Measurements from ENCODE around the gene GPR78.

Gene GPR78, protein sequence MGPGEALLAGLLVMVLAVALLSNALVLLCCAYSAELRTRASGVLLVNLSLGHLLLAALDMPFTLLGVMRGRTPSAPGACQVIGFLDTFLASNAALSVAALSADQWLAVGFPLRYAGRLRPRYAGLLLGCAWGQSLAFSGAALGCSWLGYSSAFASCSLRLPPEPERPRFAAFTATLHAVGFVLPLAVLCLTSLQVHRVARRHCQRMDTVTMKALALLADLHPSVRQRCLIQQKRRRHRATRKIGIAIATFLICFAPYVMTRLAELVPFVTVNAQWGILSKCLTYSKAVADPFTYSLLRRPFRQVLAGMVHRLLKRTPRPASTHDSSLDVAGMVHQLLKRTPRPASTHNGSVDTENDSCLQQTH

DNA sequence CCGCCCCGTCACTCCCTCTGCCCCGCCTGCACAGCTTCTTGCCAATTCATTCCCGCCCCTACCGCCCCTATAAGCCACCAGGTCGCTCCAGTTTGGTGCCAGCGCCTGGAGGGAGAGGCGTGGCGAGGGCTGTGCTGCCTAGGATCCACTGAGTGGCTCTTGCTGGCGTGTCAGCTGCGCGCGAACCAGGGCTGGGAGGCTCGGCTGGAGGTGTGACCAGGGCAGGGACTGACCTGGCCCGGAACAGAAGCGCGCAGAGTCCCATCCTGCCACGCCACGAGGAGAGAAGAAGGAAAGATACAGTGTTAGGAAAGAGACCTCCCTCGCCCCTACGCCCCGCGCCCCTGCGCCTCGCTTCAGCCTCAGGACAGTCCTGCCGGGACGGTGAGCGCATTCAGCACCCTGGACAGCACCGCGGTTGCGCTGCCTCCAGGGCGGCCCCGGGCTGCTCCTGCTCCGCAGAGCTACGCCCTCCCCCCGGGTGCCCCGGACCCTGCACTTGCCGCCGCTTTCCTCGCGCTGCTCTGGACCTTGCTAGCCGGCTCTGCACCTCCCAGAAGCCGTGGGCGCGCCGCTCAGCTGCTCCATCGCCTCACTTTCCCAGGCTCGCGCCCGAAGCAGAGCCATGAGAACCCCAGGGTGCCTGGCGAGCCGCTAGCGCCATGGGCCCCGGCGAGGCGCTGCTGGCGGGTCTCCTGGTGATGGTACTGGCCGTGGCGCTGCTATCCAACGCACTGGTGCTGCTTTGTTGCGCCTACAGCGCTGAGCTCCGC lies at the start of gene GPR78:
TSS of gene GPR78 (plus strand) at position 72 of the 773 bp plus-strand sequence. CDS start at position 663, 591 bp downstream.
- Mint-ChIP-seq H3K9me3 (peaks cover 3% of the 10 kb centered on the region), H3K27me3 (ENCODE audit: low read depth) (peaks cover 79% of the 10 kb centered on the region), H3K4me3 (no peak within 1 kb of the TSS), H3K4me1 (peaks cover 11% of the 10 kb centered on the region), H3K36me3 (ENCODE audit: low read depth) (no peaks in the 10 kb centered on the region), H3K27ac (no peak within 1 kb of the TSS)
- TF ChIP-seq, protein P1, sequence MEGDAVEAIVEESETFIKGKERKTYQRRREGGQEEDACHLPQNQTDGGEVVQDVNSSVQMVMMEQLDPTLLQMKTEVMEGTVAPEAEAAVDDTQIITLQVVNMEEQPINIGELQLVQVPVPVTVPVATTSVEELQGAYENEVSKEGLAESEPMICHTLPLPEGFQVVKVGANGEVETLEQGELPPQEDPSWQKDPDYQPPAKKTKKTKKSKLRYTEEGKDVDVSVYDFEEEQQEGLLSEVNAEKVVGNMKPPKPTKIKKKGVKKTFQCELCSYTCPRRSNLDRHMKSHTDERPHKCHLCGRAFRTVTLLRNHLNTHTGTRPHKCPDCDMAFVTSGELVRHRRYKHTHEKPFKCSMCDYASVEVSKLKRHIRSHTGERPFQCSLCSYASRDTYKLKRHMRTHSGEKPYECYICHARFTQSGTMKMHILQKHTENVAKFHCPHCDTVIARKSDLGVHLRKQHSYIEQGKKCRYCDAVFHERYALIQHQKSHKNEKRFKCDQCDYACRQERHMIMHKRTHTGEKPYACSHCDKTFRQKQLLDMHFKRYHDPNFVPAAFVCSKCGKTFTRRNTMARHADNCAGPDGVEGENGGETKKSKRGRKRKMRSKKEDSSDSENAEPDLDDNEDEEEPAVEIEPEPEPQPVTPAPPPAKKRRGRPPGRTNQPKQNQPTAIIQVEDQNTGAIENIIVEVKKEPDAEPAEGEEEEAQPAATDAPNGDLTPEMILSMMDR (IDR thresholded peaks at IDR 0.05; ENCODE audit: unreplicated experiment in 3 of 3), result no peak

DNA sequence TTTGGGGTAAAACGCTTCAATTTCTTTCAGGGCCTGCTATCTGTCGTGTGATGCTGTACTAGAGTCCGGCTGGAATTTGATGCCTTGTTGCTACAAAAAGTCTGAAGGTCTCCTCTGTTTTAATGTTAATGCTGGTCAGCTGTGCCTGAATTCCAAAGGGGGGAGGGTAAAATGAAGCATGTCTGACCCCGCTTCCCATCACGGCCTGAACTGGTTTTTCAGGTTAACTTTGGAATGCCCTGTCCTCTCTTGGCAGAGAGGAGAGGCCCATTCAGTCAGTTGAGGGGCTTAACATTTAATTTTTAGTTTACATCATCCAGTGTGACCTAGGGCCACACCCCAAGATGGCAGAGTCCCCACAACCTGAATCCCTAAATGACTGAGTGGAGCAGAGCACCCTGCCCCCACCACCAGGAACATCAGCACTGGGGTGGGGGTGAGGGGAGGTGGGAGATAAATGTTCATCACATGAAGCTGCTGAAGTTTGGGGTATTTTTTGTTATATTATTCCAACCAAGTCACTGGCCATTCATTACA lies 47.9 kb upstream of the GPR78 start:
- peaks cover 4% of the 10 kb centered on the region for H3K9me3 Mint-ChIP-seq

DNA sequence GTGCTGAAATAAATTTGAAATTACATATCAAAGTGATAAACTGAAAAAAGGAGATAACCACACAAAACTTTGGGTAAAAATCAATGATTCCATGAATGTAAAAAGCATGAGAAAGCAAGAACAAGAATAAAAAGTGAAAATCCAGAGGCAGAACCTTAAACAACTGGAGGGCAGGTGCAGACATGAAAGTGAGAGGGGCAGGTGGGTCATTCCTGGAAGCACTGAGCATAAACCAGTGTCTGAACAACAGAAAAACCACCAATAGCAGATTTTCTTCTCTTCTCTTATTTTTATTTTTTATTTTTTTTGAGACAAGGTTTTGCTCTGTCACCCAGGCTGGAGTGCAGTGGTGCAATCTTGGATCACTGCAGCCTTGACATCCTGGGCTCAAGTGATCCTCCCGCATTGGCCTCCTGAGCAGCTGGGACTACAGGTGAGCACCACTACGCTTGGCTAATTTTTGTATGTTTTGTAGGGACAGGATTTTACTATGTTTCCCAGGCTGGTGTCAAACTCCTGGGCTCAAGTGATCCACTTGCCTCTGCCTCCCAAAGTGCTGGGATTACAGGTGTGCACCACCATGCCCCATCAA lies 46.8 kb upstream of the GPR78 start:
- H3K27me3 Mint-ChIP-seq (ENCODE audit: low read depth), result peaks cover 5% of the 10 kb centered on the region
- no peak overlapping the region for H3K4me3 Mint-ChIP-seq
- TF ChIP-seq, protein P1 (IDR thresholded peaks at IDR 0.05; ENCODE audit: unreplicated experiment in 3 of 3), result no peak
- H3K4me1 Mint-ChIP-seq, result peaks cover 27% of the 10 kb centered on the region
- peak overlapping the region; percentile 84 to 97 (median 87) for H3K27ac Mint-ChIP-seq
- H3K36me3 Mint-ChIP-seq (ENCODE audit: low read depth), result no peaks in the 10 kb centered on the region
- peaks cover 4% of the 10 kb centered on the region for H3K9me3 Mint-ChIP-seq

More for the DNA sequence above, 47.9 kb upstream of the GPR78 start:
- no peak overlapping the region for H3K4me3 Mint-ChIP-seq
- peaks cover 5% of the 10 kb centered on the region for H3K27me3 Mint-ChIP-seq (ENCODE audit: low read depth)
- H3K4me1 Mint-ChIP-seq, result peaks cover 25% of the 10 kb centered on the region
- peak overlapping the region in 1 of 3 experiments; percentile 75 for H3K27ac Mint-ChIP-seq
- TF ChIP-seq, protein P1 (IDR thresholded peaks at IDR 0.05; ENCODE audit: unreplicated experiment in 3 of 3), result no peak
- H3K36me3 Mint-ChIP-seq (ENCODE audit: low read depth), result no peaks in the 10 kb centered on the region

DNA sequence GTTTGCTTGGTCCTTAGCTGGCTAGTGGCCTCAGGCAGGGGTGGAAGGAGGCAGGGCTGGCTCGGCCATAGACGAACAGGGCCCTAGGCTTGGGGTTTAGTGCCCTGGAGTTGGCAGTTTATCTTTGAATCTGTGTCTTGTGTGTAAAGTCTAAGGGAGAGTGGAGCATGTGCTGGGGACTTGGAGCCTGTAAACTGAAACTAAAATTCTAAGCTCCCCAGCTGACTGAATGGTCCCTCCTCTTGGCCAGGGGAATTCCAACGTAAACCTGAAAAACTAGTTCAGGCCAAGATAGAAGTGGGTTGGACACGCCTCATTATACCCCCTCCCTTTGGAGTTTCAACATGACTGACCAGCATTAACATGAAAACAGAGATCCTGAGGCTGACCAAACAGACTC lies 46.1 kb upstream of the GPR78 start:
- Mint-ChIP-seq H3K27ac (peak overlapping the region; percentile 84 to 97 (median 87)), H3K36me3 (ENCODE audit: low read depth) (no peaks in the 10 kb centered on the region), H3K27me3 (ENCODE audit: low read depth) (peaks cover 5% of the 10 kb centered on the region), H3K4me1 (peaks cover 27% of the 10 kb centered on the region), H3K9me3 (peaks cover 4% of the 10 kb centered on the region), H3K4me3 (peak overlapping the region in 1 of 3 experiments; percentile 4)
- TF ChIP-seq, protein P1 (IDR thresholded peaks at IDR 0.05; ENCODE audit: unreplicated experiment in 3 of 3), result no peak

DNA sequence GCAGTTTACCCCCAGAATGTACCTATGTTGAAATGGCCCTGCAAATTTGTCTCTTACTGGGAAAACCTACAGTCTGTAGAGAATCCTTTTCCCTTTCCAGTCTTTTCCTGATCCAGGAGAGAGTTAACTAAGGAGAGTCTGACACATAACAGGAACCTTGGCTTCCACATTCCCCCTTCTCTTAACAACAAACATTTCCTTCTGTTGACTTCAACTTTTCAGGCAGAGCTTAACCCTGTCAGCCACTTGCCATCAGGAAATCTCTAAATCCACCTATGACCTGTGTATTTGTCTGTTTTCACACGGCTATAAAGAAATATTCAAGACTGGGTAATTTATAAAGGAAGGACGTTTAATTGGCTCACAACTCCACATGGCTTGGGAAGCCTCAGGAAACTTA lies 45.6 kb upstream of the GPR78 start:
- TF ChIP-seq, protein P1 (IDR thresholded peaks at IDR 0.05; ENCODE audit: unreplicated experiment in 3 of 3), result no peak
- Mint-ChIP-seq H3K27me3 (ENCODE audit: low read depth) (peaks cover 5% of the 10 kb centered on the region), H3K9me3 (peaks cover 4% of the 10 kb centered on the region), H3K4me1 (peaks cover 27% of the 10 kb centered on the region), H3K4me3 (peak overlapping the region in 1 of 3 experiments; percentile 4), H3K27ac (peak overlapping the region; percentile 84 to 97 (median 87)), H3K36me3 (ENCODE audit: low read depth) (no peaks in the 10 kb centered on the region)
